Caco-2 (cell line): Measurements from ENCODE around the gene ZNF888. TPM values are rescaled to one million over a fixed set of nuclear protein-coding genes. Genes with fewer than 3 reads are reported as not detected.

Experiments used
- BruUV-seq: library from RNA; stranded (reverse); fragments of 400-500 nt; replicated peaks from 2 replicates; lab custom pipeline; 2021; lab: Mats Ljungman, UMichigan
- CTCF ChIA-PET: fragments of 300-600 bp; sonication (Branson Sonifier 250); formaldehyde crosslinking; loops from one replicate; lab custom pipeline; 2022; ENCODE audit warnings: antibody characterized with exemption; lab: Charles Lee
- POLR2A ChIA-PET: fragments of 300-600 bp; sonication (Branson Sonifier 250); formaldehyde crosslinking; loops from one replicate; lab custom pipeline; 2022; ENCODE audit warnings: antibody characterized with exemption; lab: Charles Lee
- DNase-seq, 2 experiments: peaks; one replicate each; pipeline versions ENCODE4 v3.0.0 to v3.0.0-alpha.2; 2020 to 2022
- H3K27me3 ChIP-seq: replicated peaks from 2 replicates; pipeline ENCODE4 v1.6.0; 2011; ENCODE audit warnings: low read length; ENCODE audit not compliant: control insufficient read depth, insufficient read depth
- H3K36me3 ChIP-seq: 2 replicates; pipeline ENCODE4 v1.5.1; 2011; ENCODE audit warnings: low read length; ENCODE audit not compliant: control insufficient read depth, insufficient read depth
- H3K4me1 ChIP-seq: fragments of 250-450 bp; sonication (Bioruptor Pico); 2 replicates; pipeline ENCODE4 v1.5.1; 2020; ENCODE audit warnings: mild to moderate bottlenecking
- H3K4me3 ChIP-seq: 2 replicates; pipeline ENCODE4 v1.5.1; 2011; ENCODE audit warnings: low read depth, mild to moderate bottlenecking, control low read depth, low read length
- H3K9me3 ChIP-seq: fragments of 250-450 bp; sonication (Bioruptor Pico); 2 replicates; pipeline ENCODE4 v1.5.1; 2020; ENCODE audit warnings: mild to moderate bottlenecking, moderate library complexity
- H3K27ac Mint-ChIP-seq: one replicate; pipeline ENCODE4 v1.8.0; 2022; ENCODE audit warnings: mixed read lengths; ENCODE audit not compliant: unreplicated experiment
- H3K27me3 Mint-ChIP-seq: one replicate; pipeline ENCODE4 v1.8.0; 2022; ENCODE audit warnings: mixed read lengths; ENCODE audit not compliant: insufficient read depth, unreplicated experiment
- H3K36me3 Mint-ChIP-seq: one replicate; pipeline ENCODE4 v1.8.0; 2022; ENCODE audit warnings: mild to moderate bottlenecking, mixed read lengths; ENCODE audit not compliant: insufficient read depth, unreplicated experiment
- H3K4me1 Mint-ChIP-seq: one replicate; pipeline ENCODE4 v1.8.0; 2022; ENCODE audit warnings: low read depth, mixed read lengths; ENCODE audit not compliant: unreplicated experiment
- H3K4me3 Mint-ChIP-seq: one replicate; pipeline ENCODE4 v1.8.0; 2022; ENCODE audit warnings: mild to moderate bottlenecking, moderate library complexity, mixed read lengths; ENCODE audit not compliant: unreplicated experiment
- H3K9me3 Mint-ChIP-seq: one replicate; pipeline ENCODE4 v1.8.0; 2022; ENCODE audit warnings: mixed read lengths; ENCODE audit not compliant: unreplicated experiment
- CTCF ChIP-seq, 2 experiments: fragments of 200-600 bp in 1 of 2; IDR thresholded peaks; 1 replicate in 1 of 2; 2 replicates in 1 of 2; pipeline versions ENCODE4 v1.5.1 to v1.8.0; 2011 to 2022; ENCODE audit warnings: antibody characterized with exemption in 1 of 2, control low read depth in 1 of 2, inconsistent platforms in 1 of 2, low read depth in 1 of 2, low read length in 1 of 2, mild to moderate bottlenecking in 1 of 2, moderate library complexity in 1 of 2; ENCODE audit not compliant: insufficient read depth in 1 of 2, severe bottlenecking in 1 of 2, unreplicated experiment in 1 of 2
- intact Hi-C: fragments of 100-400 bp; cut with micrococcal nuclease; formaldehyde crosslinking; loops from one replicate; pipeline ENCODE4 v1.10.0; 2022; ENCODE audit not compliant: unreplicated experiment
- total RNA-seq: library from RNA; stranded (reverse); gene quantifications from 2 replicates; pipeline ENCODE4 v1.2.3, GENCODE V29; 2022

Gene ZNF888
- total RNA-seq, 1 experiment from 2014 or later: 7.3 TPM

- Histone ChIP-seq H3K9me3 (peaks cover 12% of the 10 kb centered on the region), H3K4me3 (peak within 1 kb of the TSS; percentile 73), H3K36me3 (no peaks in the 10 kb centered on the region; the same call in 1 of the 2 replicates), H3K27me3 (no peaks in the 10 kb centered on the region), H3K4me1 (peaks cover 9% of the 10 kb centered on the region; the same call in 1 of the 2 replicates)
- ChIA-PET CTCF (no interaction called here), POLR2A (interaction anchor here (0.5 to 0.6 kb wide), 2 partner anchors 170 to 602 kb away, joined by 3 to 4 read pairs; no protein-coding TSS in a partner anchor)
- Mint-ChIP-seq H3K4me3 (peak within 1 kb of the TSS; percentile 87), H3K4me1 (peaks cover 5% of the 10 kb centered on the region), H3K36me3 (peaks cover 38% of the 10 kb centered on the region), H3K27ac (peak within 1 kb of the TSS; percentile 95), H3K9me3 (no peaks in the 10 kb centered on the region), H3K27me3 (no peaks in the 10 kb centered on the region)
- TSS peak; percentile 68 for BruUV-seq
- peak; percentile 96 for DNase-seq
- no peak for TF ChIP-seq CTCF (IDR thresholded peaks at IDR 0.05; ENCODE audit: insufficient read depth in 1 of 2, low read depth in 1 of 2, low read length in 1 of 2, severe bottlenecking in 1 of 2, unreplicated experiment in 1 of 2)
- intact Hi-C loops: loop anchor here (2.0 kb wide), 1 partner anchor 25 kb away; the partner anchor contains the start of gene ZNF888
Observed at GRCh38 chr19:52897138-52897935, 25.9 kb downstream of the ZNF888 start, which contains the start of gene ZNF320. Gene ZNF320, minus strand, starts transcription at chr19:52897635. Its CDS starts 7,380 bp downstream, at chr19:52890255.

GRCh38 chr19:52896431-52897137 is 26.6 kb downstream of the ZNF888 start:
- intact Hi-C loops: loop anchor here (2.0 kb wide), 1 partner anchor 26 kb away; the partner anchor contains the start of gene ZNF888
- TF ChIP-seq CTCF (IDR thresholded peaks at IDR 0.05; ENCODE audit: insufficient read depth in 1 of 2, low read depth in 1 of 2, low read length in 1 of 2, severe bottlenecking in 1 of 2, unreplicated experiment in 1 of 2): no peak
- no peaks in the 10 kb centered on the region for H3K27me3 ChIP-seq
- POLR2A ChIA-PET: interaction anchor here (0.5 kb wide), 1 partner anchor 601 kb away, joined by 3 read pairs; no protein-coding TSS in a partner anchor
- H3K27ac Mint-ChIP-seq: peak overlapping the region; percentile 95
- no peaks in the 10 kb centered on the region for H3K9me3 Mint-ChIP-seq
- H3K9me3 ChIP-seq: peaks cover 15% of the 10 kb centered on the region
- peaks cover 7% of the 10 kb centered on the region for H3K4me1 Mint-ChIP-seq
- H3K4me3 Mint-ChIP-seq: peak overlapping the region; percentile 87
- CTCF ChIA-PET: no interaction called here
- peaks cover 44% of the 10 kb centered on the region for H3K36me3 Mint-ChIP-seq
- H3K27me3 Mint-ChIP-seq: no peaks in the 10 kb centered on the region
- H3K36me3 ChIP-seq: no peaks in the 10 kb centered on the region; the same call in 1 of the 2 replicates
- no TSS peak for BruUV-seq
- peaks cover 9% of the 10 kb centered on the region; the same call in 1 of the 2 replicates for H3K4me1 ChIP-seq
- peak; percentile 60 to 61 for DNase-seq
- H3K4me3 ChIP-seq: peak overlapping the region; percentile 73

- H3K36me3 ChIP-seq: peaks cover 2% of the 10 kb centered on the region
- CTCF ChIA-PET: no interaction called here
- TF ChIP-seq CTCF (IDR thresholded peaks at IDR 0.05; ENCODE audit: insufficient read depth in 1 of 2, low read depth in 1 of 2, low read length in 1 of 2, severe bottlenecking in 1 of 2, unreplicated experiment in 1 of 2): no peak
- Mint-ChIP-seq H3K9me3 (peaks cover 9% of the 10 kb centered on the region), H3K4me3 (no peak overlapping the region), H3K4me1 (peaks cover 18% of the 10 kb centered on the region), H3K36me3 (peaks cover 83% of the 10 kb centered on the region), H3K27ac (no peak overlapping the region), H3K27me3 (no peaks in the 10 kb centered on the region)
- peaks cover 12% of the 10 kb centered on the region; the same call in 1 of the 2 replicates for H3K4me1 ChIP-seq
- H3K27me3 ChIP-seq: no peaks in the 10 kb centered on the region
- no TSS peak for BruUV-seq
- peaks cover 11% of the 10 kb centered on the region for H3K9me3 ChIP-seq
- POLR2A ChIA-PET: no interaction called here
- no peak for DNase-seq
- intact Hi-C loops: no loop called here
- H3K4me3 ChIP-seq: no peak overlapping the region
Observed at GRCh38 chr19:52891336-52891735, 31.9 kb downstream of the ZNF888 start.
